HG02678 (cell line): ENCODE data around the gene MROH2A.

Source experiments
- ATAC-seq: cut with Tn5 transposase; IDR thresholded peaks from one replicate; pipeline ENCODE4 v1.9.1; 2021; ENCODE audit warnings: mild to moderate bottlenecking, moderate library complexity; ENCODE audit not compliant: unreplicated experiment

Gene MROH2A

GRCh38 chr2:233799087-233799665 lies 21.0 kb downstream of the MROH2A start:
- ATAC-seq = no peak

DNA sequence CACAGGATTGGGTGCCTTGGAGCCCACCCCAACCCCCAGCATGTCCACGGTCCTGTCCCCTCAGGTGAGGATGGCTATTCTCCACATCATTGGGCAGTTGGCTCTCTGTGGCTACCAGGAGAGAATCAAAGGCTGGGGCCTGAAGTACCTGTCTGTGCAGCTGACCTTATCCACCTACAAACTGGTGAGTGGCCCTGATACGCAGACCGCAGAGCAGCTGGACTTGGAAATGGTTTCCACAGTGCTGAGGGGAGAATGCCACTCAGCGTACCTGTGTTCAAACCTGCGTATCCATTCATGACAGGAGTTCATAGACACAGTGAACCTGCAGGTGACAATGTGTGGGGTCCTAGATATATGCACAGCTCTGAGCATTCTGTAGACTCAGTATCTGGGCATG lies 21.6 kb downstream of the MROH2A start:
- no peak for ATAC-seq

DNA sequence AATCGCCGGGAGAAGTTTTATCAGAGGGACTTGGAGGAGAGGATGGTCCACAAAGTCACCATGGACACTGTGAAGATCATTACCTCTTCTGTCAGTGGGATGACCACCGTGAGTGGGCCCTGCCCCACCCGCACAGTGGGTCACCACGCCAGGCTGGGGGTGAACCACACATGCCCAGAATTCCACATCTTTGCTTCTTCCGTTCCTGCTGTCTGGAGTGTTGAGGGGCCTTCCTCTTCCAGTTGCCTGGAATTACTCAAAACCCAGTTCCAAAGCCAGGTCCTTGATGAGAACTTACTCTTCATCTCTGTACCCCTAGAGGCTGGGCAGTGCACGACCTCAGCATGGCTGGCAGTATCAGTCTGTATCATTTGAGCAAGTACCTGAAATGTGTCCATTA lies 22.1 kb downstream of the MROH2A start:
- ATAC-seq = no peak

GRCh38 chr2:233801357-233802131 lies 23.4 kb downstream of the MROH2A start:
- no peak for ATAC-seq

GRCh38 chr2:233802132-233802815 lies 24.1 kb downstream of the MROH2A start:
- ATAC-seq = no peak

- ATAC-seq = no peak
These were observed 25.3 kb downstream of the MROH2A start for GRCh38 chr2:233803292-233803911.

- no peak for ATAC-seq
These were observed 25.9 kb downstream of the MROH2A start for GRCh38 chr2:233803994-233804393.

DNA sequence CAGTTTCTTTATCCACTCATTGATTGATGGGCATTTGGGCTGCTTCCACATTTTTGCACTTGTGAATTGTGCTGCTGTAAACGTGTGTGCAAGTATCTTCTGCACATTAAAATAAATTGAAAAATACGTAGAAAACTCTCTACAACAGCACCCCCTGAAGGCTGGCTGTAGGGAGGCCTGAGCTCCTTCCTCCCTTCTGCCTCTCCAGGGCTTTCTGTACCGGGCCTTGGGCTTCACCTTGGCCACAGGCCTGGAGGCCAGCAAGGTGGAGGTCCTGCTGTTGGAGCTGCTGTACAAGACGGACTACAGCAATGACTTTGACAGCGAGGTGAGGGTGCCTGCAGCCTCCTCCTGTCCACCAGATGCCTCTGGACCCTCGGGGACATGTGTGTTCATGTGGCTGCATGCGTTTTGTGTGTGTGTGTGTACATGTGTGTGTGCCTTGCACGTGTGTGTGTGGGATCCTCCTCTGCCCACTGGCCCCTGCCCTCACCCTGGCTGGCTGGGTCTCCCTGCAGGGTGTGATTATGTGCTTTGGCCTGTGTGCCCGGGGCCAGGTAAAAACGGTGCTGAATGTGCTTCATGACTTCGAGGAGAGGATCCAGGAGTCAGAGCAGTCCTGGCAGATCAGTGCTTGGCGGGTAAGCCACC lies 29.2 kb downstream of the MROH2A start:
- no peak for ATAC-seq

- ATAC-seq = no peak
These were observed 30.1 kb downstream of the MROH2A start for GRCh38 chr2:233807966-233808935.

DNA sequence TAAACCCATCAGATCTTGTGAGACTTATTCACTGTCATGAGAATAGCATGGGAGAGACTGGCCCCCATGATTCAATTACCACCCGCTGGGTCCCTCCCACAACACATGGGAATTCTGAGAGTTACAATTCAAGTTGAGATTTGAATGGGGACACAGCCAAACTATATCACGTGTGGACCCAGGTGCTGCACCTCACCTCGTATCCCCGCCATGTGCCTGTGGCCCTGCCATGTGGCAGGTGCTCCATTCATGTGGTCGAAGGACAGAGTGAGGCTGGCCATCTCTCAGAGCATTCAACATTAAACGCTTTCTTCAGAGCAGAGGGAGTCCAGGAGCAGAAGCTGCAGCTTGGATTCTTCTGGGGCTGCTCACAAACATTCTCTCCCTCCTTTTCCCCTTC lies 32.3 kb downstream of the MROH2A start:
- ATAC-seq = no peak

- no peak for ATAC-seq
These were observed 33.0 kb downstream of the MROH2A start for GRCh38 chr2:233811087-233811486.

DNA sequence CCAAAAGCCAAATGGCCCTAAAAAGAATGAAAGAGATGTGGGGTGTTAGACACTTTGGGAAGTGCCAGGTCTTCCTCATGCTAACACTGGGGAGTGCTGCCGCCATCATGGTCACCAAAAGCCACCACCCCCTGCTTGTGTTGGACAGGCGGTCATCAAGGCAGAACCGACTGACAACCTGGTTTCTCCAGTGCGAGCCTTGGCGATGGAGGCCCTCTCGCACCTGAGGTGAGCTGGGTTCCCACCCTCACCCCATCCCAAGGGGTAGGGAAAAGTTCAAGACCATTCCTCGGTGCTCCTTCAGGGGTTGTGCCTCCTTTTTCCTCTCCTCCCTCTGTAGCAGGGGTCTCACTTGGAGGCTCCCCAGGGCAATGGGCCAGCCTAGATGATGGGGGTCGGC lies 33.6 kb downstream of the MROH2A start:
- no peak for ATAC-seq

- no peak for ATAC-seq
These were observed 35.3 kb downstream of the MROH2A start for GRCh38 chr2:233813236-233814055.

GRCh38 chr2:233814056-233814835 lies 36.1 kb downstream of the MROH2A start:
- ATAC-seq = no peak

DNA sequence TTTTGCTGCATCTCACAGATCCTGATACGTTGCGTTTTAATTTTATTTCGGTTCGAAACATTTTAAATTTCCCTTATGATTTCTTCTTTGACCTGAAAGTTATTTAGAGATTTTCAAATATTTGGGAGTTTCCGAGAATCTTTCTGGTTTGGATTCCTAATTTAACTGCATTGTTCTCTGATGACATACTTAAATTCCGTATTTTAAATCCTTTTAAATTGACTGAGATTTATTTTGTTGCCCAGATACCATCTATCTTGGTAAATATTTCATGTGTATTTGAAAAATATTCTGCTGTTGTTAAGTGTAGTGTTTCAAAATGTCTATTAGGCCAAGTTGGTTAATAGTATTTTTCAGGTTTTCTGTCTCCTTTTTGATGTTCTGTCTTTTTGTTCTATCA lies 37.7 kb downstream of the MROH2A start:
- ATAC-seq = no peak

DNA sequence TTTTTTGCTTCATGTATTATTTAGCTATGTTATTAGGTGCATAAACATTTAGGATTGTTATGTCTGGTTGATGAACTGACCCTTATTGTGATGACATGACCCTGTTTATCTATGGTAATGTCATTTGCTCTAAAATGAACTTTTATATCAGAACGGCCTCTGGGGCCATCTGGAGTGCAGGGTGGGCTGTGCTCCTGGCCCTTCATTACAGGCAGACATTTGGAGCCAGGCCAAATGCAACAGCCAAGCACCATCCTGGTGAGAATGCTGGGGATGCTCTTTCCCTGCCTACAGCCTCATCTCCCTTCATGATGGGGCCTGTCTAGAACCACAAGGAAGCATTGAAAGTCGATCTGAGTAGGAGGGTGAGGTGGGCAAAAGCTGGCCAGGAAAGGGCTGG lies 38.2 kb downstream of the MROH2A start:
- no peak for ATAC-seq

DNA sequence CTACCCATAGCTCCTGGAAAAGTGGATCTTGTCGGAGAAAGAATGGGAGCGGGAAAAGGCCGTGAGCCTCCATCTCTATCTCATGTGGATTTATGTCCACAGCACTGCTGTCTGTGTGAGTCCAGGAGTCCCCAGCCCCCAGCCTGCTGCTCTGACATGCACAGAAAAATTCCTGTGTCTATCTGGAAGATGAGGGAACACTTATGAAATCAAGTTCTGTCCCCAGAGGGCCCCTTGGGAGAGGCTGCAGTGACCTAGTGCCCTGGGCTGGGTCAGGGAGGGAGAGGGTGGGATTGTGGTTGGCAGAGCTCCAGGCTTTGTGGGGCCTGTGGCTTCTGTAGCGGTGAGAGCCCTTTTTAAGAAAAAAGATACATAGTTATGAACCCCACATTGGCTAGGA lies 38.6 kb downstream of the MROH2A start:
- ATAC-seq = no peak

- ATAC-seq = no peak
These were observed 39.3 kb downstream of the MROH2A start for GRCh38 chr2:233817361-233817911.
